K562 (cell line): ENCODE measurements around the gene TFCP2. TPM values are rescaled to one million over a fixed set of nuclear protein-coding genes. Genes with fewer than 3 reads are reported as not detected.

ENCODE experiments used
- BHLHE40 ChIP-seq: IDR thresholded peaks from 2 replicates; pipeline ENCODE4 v1.6.1; 2011; ENCODE audit warnings: low read length, improper control_type of control experiment
- HMGN3 ChIP-seq: IDR thresholded peaks from 2 replicates; pipeline ENCODE4 v1.6.1; 2011; ENCODE audit warnings: borderline replicate concordance, low read depth, mild to moderate bottlenecking, mixed read lengths, low read length; ENCODE audit not compliant: insufficient read length; ENCODE audit errors: extremely low read depth
- NRF1 ChIP-seq, 2 experiments: fragments of 450-650 bp; IDR thresholded peaks in 1 of 2; conservative IDR thresholded peaks in 1 of 2; 2 replicates each; pipeline ENCODE4 v1.6.1; 2014; ENCODE audit warnings: mild to moderate bottlenecking in 2 of 2
- PHF8 ChIP-seq: fragments of 200-600 bp; sonication (generic); IDR thresholded peaks from 2 replicates; pipeline ENCODE4 v1.6.1; 2012; ENCODE audit warnings: mixed run types, mild to moderate bottlenecking, inconsistent platforms, low read length, moderate library complexity, borderline replicate concordance
- ZNF133 ChIP-seq: fragments of 250-450 bp; sonication (Bioruptor Pico); IDR thresholded peaks from 2 replicates; pipeline ENCODE4 v1.4.0; 2020; ENCODE audit warnings: mild to moderate bottlenecking
- ZNF217 ChIP-seq: sonication (generic); formaldehyde crosslinking; IDR thresholded peaks from 2 replicates; pipeline ENCODE4 v1.8.0; 2022; ENCODE audit warnings: mild to moderate bottlenecking, missing genetic modification reagents
- ZNF384 ChIP-seq: IDR thresholded peaks from 2 replicates; pipeline ENCODE4 v1.6.1; 2012; ENCODE audit warnings: low read depth, low read length, improper control_type of control experiment
- polyA plus RNA-seq, 8 experiments: library from polyadenylated mRNA; depleted of rRNA in 4 of 8; stranded (reverse) in 5 of 8; unstranded in 3 of 8; fragments of >200 nt; fragmentation: Nextera tagmentation in 2 of 8; fragmentation: Illumina TruSeq in 1 of 8; extraction: Ambion mirVana in 2 of 8; extraction: Trizol in 1 of 8; gene quantifications; 2 replicates each; pipeline versions ENCODE4 v1.2.1 to v1.2.3, GENCODE V29; 2011 to 2014; ENCODE audit warnings: inconsistent platforms in 1 of 8, missing spikeins in 1 of 8
- total RNA-seq, 7 experiments: library from RNA; depleted of rRNA in 6 of 7; stranded (reverse); fragments of >200 nt in 6 of 7; fragmentation: Illumina TruSeq in 2 of 7; extraction: Trizol in 2 of 7; gene quantifications; 2 replicates each; pipeline versions ENCODE4 v1.2.1 to v1.2.3, GENCODE V29; 2011 to 2021; ENCODE audit warnings: low replicate concordance in 1 of 7
- TF ChIP-seq, protein P1 (sequence below): fragments of 250-450 bp; sonication (Bioruptor Pico); IDR thresholded peaks from 2 replicates; pipeline ENCODE4 v1.4.0; 2020; ENCODE audit warnings: mild to moderate bottlenecking
- TF ChIP-seq, protein P2 (sequence below): sonication (generic); formaldehyde crosslinking; IDR thresholded peaks from 2 replicates; pipeline ENCODE4 v1.8.0; 2022; ENCODE audit warnings: missing genetic modification reagents, mild to moderate bottlenecking, moderate library complexity, borderline replicate concordance
- TF ChIP-seq, protein P3 (sequence below): IDR thresholded peaks from 2 replicates; pipeline ENCODE4 v1.6.1; 2011; ENCODE audit warnings: borderline replicate concordance, low read depth, mild to moderate bottlenecking, moderate library complexity, low read length; ENCODE audit not compliant: insufficient read depth, poor library complexity, severe bottlenecking
- TF ChIP-seq, protein P4 (sequence below), 2 experiments: fragments of 450-650 bp in 1 of 2; sonication (generic) in 1 of 2; formaldehyde crosslinking in 1 of 2; IDR thresholded peaks; 2 replicates each; pipeline versions ENCODE4 v1.7.1 to v1.9.0; 2016 to 2022; ENCODE audit warnings: inconsistent platforms in 1 of 2, mild to moderate bottlenecking in 1 of 2, missing genetic modification reagents in 1 of 2

The TFCP2 gene
- total and polyA plus RNA-seq, 9 of the 15 experiments (the other 6 are each of a cell fraction or from before 2014, with no cell fraction given) = 8.0 to 38.9 (median 19.3) TPM

DNA sequence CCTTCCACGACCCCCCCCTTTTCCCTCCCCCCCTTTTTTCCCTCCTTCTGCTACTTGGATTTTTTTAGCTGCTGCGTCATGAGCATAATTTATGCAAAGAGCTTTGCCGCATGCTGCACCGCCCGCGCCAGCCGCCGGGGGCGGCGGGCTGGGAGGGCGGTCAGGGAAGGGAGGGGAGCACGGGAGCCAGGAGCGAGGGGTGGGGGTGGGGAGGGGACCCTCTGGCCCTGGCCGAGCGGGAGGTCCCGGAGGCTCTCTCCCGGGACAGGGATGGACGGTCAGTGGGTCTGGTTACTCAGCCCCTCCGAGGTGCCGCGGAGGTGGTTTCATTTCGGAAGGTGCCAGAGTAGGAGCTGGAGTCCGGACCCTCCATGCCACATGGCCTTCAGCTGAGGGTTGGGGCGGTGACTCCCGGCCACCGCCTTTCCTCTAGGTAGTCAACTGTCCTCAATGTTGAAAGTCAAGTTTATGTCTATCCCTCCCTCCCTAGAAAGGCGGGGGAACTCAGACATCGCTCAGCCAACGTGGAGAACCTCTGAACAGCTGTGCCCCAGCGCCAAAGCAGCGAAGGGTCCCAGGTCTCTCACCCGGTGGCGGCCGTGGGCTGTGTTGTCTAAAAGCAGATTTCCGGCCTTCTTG is 45.2 kb upstream of the TFCP2 start, which contains the start of gene POU6F1 (continued):
- TF ChIP-seq, protein P1, sequence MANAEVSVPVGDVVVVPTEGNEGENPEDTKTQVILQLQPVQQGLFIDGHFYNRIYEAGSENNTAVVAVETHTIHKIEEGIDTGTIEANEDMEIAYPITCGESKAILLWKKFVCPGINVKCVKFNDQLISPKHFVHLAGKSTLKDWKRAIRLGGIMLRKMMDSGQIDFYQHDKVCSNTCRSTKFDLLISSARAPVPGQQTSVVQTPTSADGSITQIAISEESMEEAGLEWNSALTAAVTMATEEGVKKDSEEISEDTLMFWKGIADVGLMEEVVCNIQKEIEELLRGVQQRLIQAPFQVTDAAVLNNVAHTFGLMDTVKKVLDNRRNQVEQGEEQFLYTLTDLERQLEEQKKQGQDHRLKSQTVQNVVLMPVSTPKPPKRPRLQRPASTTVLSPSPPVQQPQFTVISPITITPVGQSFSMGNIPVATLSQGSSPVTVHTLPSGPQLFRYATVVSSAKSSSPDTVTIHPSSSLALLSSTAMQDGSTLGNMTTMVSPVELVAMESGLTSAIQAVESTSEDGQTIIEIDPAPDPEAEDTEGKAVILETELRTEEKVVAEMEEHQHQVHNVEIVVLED (CRISPR knock-in tag) = 0 out of 2 replicates have a peak, but pooled peaks have one; percentile 19
- TF ChIP-seq PHF8 (peak; percentile 57), ZNF384 (peak; percentile 85), ZNF217 (CRISPR knock-in tag) (no peak), ZNF133 (CRISPR knock-in tag) (no peak), BHLHE40 (peak; percentile 39; the same call in 1 of the 2 replicates), HMGN3 (peak; percentile 57), NRF1 (conservative IDR thresholded peaks at IDR 0.05 in 1 of 2, IDR thresholded peaks at IDR 0.05 in 1 of 2) (0 out of 4 replicates have a peak, but pooled peaks of 1 of the 2 experiments have one; percentile 19)
- TF ChIP-seq, protein P2, sequence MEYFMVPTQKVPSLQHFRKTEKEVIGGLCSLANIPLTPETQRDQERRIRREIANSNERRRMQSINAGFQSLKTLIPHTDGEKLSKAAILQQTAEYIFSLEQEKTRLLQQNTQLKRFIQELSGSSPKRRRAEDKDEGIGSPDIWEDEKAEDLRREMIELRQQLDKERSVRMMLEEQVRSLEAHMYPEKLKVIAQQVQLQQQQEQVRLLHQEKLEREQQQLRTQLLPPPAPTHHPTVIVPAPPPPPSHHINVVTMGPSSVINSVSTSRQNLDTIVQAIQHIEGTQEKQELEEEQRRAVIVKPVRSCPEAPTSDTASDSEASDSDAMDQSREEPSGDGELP (CRISPR knock-in tag) = peak; percentile 90
- TF ChIP-seq, protein P3, sequence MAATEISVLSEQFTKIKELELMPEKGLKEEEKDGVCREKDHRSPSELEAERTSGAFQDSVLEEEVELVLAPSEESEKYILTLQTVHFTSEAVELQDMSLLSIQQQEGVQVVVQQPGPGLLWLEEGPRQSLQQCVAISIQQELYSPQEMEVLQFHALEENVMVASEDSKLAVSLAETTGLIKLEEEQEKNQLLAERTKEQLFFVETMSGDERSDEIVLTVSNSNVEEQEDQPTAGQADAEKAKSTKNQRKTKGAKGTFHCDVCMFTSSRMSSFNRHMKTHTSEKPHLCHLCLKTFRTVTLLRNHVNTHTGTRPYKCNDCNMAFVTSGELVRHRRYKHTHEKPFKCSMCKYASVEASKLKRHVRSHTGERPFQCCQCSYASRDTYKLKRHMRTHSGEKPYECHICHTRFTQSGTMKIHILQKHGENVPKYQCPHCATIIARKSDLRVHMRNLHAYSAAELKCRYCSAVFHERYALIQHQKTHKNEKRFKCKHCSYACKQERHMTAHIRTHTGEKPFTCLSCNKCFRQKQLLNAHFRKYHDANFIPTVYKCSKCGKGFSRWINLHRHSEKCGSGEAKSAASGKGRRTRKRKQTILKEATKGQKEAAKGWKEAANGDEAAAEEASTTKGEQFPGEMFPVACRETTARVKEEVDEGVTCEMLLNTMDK = peak; percentile 54
- TF ChIP-seq, protein P4, sequence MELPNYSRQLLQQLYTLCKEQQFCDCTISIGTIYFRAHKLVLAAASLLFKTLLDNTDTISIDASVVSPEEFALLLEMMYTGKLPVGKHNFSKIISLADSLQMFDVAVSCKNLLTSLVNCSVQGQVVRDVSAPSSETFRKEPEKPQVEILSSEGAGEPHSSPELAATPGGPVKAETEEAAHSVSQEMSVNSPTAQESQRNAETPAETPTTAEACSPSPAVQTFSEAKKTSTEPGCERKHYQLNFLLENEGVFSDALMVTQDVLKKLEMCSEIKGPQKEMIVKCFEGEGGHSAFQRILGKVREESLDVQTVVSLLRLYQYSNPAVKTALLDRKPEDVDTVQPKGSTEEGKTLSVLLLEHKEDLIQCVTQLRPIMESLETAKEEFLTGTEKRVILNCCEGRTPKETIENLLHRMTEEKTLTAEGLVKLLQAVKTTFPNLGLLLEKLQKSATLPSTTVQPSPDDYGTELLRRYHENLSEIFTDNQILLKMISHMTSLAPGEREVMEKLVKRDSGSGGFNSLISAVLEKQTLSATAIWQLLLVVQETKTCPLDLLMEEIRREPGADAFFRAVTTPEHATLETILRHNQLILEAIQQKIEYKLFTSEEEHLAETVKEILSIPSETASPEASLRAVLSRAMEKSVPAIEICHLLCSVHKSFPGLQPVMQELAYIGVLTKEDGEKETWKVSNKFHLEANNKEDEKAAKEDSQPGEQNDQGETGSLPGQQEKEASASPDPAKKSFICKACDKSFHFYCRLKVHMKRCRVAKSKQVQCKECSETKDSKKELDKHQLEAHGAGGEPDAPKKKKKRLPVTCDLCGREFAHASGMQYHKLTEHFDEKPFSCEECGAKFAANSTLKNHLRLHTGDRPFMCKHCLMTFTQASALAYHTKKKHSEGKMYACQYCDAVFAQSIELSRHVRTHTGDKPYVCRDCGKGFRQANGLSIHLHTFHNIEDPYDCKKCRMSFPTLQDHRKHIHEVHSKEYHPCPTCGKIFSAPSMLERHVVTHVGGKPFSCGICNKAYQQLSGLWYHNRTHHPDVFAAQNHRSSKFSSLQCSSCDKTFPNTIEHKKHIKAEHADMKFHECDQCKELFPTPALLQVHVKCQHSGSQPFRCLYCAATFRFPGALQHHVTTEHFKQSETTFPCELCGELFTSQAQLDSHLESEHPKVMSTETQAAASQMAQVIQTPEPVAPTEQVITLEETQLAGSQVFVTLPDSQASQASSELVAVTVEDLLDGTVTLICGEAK (IDR thresholded peaks at IDR 0.05) = no peak
- TF ChIP-seq, protein P4 (CRISPR knock-in tag; IDR thresholded peaks at IDR 0.05) = no peak
